Hematopoietic multipotent progenitor cell treated with erythropoietin and hydrocortisone succinate and interleukin-3 and kit ligand, for 15 days (in vitro differentiated cells): ENCODE results near the gene SQSTM1.
"Not testable (repeated sequence)": the region's sequence is repeated elsewhere in the genome, so short reads cannot be mapped to it uniquely, and the experiment has no call there.

Source experiments
- DNase-seq: peaks from one replicate; pipeline ENCODE4 v3.0.0-alpha.2; 2015; ENCODE audit warnings: low spot score

SQSTM1 gene

DNA sequence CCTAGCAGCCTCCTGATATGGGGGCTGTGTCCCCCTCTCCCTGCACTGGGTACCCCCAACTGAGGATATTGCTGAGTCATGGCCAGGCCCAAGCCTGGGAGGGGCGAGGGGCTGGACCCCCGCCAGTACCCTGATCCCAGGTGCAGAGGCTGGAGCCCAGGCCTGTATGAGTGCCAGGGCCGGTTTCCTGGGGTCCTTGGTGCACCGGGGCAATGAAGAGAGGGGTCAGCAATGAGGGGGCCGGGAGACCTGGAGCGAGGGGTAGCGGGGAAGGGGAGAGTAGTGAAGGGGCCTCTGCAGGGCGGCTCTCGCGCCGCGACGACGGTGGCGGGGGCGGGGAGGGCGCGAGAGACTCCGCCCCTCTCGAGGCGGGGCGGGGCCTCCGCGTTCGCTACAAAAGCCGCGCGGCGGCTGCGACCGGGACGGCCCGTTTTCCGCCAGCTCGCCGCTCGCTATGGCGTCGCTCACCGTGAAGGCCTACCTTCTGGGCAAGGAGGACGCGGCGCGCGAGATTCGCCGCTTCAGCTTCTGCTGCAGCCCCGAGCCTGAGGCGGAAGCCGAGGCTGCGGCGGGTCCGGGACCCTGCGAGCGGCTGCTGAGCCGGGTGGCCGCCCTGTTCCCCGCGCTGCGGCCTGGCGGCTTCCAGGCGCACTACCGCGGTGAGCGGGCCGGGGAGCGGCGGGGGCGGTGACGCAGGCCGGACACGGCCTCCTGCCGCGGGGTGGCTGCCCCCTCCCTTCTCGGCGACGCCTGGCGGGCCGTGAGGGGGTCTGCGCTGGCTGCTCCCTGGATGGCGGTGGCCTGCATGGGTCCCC, at the start of gene SQSTM1:
Gene SQSTM1 (plus strand): TSS at position 423 of the 815 bp plus-strand sequence. CDS start 32 bp downstream, at position 455.
- peak; percentile 85 for DNase-seq

DNA sequence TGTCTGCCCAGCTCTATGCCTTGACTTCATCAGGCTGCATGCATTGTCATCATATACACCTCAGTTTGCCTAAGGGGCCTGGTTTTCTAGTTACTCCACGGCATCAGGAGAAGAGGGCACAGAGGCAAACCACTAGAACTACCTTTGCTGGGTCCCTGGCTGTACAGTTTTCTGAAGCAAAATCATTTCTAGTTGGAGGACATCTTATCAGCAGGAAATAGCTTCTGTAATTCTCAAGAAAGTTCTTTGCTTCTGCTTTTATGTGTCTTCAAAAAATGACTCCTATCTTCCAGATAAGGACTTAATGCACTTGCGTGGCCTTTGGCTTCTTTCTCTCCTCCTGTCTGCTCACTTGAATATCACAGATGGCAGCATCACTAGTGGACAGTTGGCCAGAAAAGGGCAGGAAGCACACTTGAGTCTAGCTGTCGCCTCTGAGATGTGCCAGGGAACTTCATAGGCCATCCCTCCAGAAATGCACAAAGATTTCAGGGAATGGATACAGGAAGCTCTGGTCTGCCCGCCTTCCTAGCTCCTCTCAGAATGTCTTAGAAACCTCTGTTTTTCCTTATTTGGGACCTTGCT, 49.3 kb upstream of the SQSTM1 start:
- no peak for DNase-seq

DNA sequence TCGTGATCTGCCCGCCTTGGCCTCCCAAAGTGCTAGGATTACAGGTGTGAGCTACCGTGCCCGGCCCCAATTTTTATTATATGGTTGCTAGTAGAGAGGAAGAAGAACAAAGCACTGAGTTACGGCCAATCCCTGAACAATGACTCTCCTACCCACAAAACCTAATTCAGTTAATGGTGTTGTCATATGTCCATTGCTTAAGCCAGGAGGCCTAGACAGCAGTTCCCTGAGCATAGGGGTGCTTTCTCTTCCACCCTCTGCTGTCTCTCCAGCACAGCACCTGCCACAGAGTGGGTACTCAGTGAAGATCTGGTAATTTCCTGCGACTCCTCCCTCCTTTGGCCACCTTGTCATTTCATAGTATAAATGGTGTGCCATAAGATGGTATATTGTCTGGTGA, 48.4 kb upstream of the SQSTM1 start:
- DNase-seq: no peak

DNA sequence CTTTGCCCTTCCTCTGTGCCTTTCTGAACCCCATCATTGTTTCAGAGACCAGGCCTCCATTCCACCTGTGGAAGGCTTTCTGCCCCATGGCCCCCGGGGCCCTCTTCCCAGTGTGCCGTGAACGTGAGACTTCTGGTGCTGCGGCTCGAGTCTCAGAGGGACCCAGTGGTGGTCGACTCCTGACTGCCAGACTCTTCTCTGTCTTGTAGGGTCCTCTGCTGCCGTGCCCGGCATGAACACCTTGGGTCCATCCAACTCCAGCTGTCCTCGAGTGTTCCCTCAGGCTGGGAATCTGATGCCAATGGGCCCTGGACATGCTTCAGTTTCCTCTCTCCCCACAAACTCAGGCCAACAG, 47.0 kb upstream of the SQSTM1 start:
- no peak for DNase-seq

DNA sequence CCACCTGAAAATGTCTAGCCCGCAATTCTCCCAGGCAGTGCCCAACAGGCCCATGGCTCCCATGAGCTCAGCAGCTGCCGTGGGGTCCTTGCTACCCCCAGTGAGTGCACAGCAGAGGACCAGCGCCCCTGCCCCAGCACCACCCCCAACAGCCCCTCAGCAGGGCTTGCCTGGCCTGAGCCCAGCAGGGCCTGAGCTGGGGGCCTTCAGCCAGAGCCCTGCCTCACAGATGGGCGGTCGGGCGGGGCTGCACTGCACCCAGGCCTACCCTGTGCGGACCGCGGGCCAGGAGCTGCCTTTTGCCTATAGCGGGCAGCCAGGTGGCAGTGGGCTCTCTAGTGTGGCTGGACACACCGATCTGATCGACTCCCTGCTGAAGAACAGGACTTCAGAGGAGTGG, 46.3 kb upstream of the SQSTM1 start:
- DNase-seq: no peak

DNA sequence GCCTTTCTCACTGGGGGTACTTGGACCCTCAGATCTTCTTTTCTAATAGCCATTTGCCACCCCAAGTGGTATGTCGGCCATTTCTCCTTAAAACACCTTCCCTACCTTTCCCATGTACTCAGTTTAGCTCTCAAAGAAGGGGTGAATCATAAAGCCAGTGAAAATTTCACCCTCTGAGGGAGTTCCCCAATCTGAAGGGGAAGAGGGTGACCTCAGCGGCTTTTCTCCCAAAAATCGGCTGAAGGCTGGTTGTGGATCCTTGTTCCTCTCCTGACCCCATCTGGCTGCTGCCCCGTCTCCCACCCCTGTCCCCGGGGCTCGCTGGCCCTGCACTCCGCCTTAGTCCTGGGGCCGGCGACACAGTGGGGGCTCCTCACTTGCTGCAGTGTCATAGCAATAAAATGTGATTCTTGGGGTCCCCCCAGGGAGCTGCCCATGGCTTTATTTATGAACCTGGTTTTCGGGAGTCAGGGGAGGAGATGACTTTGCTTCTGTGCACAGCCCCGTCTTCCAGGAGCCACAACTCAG, 44.2 kb upstream of the SQSTM1 start:
- no peak for DNase-seq

DNA sequence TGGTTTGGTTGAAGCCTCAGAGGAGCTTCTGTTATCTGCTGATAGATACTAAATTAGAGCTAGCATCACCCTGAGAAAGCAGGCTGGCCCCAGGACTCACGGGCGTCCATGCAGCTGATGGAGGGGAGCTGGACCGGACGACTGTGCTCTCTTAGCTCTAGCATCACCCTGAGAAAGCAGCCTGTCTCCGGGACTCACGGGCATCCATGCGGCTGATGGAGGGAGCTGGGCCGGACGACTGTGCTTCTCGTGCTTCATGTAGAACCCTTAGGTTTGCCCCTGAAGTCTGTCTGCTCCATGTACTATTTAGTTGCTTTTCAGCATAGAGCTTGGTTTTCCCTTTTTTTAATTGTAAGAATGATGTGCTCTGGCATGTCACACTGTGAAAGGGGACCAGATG, 43.2 kb upstream of the SQSTM1 start:
- no peak for DNase-seq

DNA sequence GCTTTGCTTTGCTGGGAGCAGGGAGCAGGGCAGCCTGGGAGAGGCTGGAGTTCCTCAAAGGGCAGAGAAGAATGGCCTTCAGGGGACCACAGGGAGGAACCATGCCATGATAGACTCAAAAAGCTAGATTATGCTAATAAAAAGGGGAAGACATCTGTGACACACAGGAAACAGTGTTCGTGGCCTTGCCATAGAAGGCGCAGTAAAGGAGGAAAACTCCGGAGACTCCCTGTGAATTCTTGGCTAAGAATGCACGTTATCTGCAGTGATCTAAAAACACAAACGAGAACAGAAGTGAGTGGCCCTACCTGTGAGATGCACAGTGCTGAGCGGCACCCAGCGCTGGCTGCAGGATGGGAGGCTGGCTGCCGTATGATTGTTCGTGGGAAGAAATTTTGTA, 42.8 kb upstream of the SQSTM1 start:
- no peak for DNase-seq

DNA sequence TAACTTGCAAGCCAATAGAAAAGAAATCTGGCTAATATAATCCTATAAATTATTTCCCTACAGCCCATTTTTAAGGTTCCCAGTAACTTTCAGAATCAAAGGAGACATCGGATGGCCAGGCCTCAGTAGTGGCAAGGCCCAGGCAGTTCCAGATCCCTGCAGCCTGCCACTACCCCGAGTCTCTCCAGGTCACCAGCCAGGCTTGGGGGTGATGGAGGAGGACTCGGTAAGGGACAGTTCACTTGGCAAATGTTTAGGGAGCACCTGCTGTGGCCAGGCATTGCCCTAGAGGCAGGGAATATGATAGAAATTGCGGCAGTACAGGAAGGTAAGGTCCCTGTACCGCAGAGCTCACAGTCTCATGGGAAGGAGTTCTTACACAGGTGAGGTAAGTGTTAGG, 42.1 kb upstream of the SQSTM1 start:
- no peak for DNase-seq

DNA sequence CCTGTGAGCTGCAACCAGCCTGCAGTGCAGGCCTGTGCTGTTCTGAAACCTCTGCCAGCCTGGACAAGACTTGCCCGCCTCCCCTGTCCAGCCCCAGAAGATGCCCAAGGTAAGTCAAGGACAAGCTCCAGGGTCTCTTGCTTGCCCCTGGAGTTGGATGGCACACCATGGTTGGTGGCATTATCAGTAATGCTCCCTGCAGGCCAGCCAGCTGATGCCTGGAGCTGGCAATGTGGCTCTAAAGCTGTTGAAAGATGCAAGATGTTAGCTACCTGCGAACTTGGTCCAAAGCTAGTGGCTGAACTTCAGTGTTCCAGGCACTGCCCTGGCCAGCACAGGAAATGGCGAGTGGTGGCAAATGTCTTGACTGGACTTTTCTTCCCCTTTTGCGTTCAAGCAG, 40.9 kb upstream of the SQSTM1 start:
- no peak for DNase-seq

DNA sequence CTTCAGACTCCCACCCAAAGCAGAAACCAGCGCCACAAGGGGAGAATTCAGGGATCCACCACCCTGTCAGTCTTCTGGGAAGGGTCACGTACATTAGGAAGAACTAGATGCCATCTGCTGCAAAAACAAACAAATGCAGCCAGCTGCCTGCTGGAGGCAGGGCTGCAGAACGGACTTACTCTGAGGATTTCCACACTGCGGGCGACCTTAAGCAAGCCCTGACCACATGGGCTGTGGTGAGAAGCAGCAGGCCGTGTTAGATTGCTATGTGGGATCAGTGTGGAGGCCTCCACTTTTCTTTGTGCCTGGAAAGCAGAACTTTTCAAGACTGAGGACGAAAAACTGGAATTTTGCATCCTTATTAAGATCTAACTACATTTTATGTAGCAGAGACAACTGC, 40.3 kb upstream of the SQSTM1 start:
- DNase-seq: no peak

DNA sequence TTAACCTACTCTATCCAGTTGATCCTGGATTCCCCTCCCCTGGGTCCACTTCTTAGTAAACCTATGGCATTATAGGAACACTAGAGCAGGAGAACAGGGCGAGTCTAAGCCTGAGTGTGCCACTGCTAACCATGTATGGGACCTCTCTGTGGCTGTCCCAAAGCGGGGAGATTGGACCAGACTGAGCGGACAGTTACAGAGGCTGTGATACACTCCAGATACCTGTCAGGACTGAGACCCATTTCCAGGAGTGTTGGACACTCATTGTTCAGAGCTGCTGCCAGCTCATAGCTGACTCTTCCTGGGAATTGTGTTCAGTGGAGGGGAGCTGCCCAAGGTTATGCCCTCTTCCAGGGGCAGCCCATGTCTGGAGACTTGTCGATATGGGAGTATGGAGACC, 38.9 kb upstream of the SQSTM1 start:
- no peak for DNase-seq

DNA sequence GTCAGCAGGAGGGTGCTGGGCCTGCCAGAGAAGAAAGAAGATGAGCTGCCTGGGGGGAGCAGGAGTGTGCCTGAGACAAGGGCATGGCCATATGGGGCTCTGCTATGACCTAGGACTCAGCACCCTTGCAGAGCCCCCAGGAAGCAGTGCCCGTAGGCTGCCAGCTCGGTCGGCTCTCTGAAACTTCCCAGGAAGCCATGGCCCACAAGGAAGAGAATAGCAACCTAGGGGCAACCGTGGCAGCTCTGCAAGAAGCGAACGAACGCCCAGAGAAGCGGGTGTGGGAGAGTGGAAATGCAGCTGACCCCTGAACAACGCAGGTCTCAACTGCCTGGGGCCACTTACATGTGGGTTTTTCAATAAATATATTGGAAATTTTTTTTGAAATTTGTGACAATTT, 37.6 kb upstream of the SQSTM1 start:
- no peak for DNase-seq

DNA sequence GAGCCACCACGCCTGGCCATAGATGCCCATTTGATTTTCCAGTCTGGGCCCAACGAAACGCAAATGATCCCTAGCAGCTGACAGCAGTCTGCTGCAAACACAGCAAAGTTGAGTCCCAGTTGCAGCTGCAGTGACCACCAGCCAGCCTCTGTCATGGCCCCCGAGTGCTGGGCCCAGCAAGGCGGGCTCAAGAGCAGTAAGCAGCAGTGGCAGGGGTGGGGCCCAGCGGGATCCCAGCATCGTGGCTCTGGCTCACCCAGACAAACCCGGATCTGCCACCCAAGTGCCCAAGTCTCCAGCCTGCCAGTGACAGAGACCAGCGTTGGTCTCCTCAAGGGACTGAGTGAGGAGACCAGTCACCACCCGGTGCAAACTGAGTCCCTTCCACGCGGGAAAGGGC, 33.8 kb upstream of the SQSTM1 start:
- DNase-seq: no peak

DNA sequence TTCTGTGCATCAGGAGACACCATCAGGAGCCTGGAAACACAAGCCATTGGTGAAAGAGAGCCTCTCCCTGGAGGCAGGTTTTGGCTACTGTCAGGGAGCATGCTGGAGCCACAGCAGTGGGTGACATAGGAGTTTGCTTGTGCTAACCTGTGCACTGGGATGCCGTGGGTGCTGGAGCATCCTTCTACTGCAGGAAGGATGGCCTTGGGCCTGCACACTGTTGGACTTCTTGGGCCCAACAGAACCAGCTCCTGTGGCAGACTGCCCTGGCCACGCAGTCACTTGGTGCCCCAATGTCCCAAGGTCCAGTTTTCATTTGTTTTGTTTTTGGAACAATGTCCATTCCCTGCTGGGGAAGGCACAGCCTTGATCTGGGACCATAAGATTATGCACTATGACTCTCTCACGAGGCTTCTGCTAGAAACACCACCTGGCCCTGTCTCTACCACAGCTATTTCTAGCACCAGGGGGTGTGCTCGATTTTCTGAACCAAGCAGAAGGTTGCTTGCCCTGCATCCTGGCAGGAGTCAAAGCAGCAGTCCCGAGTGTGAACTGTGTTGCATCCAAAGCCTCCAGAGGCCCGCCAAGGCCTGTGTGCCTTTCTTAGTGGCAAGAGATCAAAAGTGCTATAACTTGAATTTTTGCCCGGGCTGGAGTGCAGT, 32.4 kb upstream of the SQSTM1 start:
- DNase-seq: no peak

DNA sequence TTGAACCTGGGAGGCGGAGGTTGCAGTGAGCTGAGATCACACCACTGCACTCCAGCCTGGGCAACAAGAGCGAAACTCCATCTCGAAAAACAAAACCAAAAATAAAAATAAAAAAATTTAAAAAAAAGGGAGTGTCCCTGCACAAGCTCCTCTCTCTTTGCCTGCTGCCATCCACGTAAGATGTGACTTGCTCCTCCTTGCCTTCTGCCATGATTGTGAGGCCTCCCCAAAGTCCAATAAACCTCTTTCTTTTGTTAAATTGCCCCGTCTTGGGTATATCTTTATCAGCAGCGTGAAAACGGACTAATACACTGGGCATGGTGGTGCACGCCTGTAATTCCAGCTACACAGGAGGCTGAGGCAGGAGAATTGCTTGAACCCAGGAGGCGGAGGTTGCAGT, 31.4 kb upstream of the SQSTM1 start:
- not testable (repeated sequence) for DNase-seq

DNA sequence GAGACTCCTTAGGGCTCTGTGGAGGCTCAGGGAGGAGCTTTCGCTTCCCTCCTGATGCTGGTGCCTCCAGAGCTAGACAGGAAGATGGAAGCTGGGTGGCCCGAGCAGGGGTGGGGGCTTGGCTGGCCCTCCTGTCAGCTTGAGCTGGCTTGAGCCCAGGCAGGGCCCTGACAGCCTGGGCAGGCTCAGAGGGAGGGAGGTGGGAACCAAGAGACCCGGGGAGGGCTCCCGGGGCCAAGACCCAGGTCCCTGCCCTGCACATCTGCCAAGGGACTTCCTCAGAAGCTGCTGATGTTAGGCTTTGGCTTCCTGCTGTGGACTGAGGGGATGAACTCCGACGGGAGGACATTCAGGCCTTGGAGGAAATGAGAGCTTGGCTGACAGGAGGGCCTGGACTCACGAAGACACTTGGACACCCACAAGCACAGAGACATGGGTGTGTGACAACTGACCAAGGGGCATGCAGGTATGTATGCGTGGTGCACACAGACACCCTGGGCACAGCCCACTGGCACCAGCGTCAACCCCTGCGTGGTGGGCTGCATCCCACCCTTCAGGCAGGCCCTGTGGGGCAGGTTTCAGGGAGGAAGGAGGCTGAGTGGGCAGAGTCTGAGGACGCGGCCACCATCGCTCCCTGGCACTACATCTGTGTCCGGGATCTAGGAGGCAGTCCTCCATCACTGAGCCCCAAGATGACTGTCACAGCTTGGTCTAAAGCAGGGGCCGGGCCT, 28.7 kb upstream of the SQSTM1 start:
- no peak for DNase-seq

DNA sequence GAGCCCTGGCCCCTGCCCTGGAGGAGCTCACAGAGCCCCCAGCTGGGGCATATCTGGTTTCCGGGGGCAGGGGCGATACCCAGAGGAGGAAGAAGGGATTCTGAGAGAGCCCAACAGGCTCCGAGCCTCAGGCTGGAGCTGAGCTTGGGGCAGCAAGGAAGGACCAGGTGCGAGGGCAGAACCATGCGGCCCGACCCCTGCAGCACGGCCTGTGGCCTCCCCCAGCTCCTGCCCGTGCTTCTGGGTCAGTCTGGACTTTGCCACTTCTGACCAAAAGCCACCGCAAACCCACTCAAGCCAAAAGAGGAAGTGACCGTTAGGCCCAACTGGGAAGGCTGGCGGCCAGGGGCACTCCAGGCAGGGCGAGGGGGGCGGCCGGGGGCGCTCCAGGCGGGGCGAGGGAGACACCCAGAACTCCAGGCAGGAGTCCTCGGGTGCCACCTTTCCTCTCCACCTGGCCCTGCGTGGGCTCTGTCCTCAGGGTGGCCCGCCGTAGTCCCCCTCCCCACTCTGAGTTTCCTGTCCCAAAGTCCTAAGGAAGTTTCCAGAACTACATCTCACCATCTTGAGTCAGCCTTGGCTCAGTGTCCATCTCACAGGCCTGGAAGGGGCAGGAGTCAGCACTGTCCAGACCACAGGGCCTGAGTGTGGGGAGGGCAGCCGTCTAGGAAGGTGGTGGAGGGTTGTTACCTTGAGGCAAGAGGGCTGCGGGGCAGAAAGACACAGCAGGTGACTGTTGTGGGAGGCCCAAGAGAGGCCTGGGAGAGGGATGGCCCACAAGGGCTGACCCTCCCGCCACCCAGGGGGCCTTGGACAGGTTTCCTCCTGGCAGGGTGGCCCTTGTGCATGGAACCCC, 27.9 kb upstream of the SQSTM1 start:
- no peak for DNase-seq

DNA sequence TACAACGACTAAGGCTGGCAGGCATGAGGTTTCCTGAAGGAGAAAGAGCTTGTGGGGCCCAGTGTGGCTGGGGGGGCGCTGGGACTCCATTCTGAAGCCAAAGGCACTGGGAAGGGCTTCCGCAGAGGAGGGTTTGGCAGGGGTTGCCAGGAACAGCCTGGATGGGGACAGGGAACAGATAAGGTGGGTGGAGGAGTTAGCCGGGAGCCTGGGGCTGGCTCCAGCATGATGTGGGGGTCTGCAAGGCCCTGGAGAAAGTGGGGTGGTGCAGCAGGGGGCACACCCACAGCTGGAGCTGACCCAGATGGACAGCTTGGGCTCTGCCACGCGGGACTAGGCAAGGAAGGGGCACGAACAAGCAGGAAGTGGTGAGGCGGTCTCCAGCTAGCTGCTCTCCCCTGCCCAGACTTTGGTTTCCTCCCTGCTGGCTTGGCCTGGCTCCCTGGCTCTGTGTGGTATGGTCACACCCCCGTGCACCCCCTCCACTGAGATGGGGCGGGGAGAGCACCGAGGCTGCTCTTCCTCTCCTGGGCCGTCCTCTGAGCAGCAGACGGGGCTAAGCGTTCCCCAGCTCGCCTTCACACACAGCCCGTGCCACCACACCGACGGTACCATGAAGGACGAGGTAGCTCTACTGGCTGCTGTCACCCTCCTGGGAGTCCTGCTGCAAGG, 27.1 kb upstream of the SQSTM1 start, which contains the start of gene LTC4S:
Gene LTC4S (plus strand): TSS at position 519 of the 672 bp plus-strand sequence. CDS start 95 bp downstream, at position 614.
- DNase-seq: no peak

DNA sequence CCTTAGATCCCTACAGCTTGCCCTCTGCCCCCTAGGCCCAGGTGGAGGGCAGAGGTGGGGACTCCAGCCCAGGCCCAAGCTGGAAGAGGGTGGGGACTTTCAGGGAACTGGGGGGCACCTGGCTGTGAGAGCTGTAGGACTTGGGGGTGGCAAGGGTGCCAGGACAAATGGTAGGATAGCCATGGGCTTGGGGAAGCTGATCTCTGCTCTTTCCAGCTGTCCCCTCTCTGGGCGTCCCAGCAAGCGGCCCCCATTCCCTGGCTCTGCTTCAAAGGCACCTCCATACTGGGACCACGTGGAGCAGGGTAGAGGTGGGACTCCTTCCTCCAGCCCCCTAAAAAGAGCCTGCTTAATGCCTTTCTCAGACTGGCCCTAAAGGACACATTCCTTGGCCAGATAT, 26.5 kb upstream of the SQSTM1 start:
- no peak for DNase-seq

DNA sequence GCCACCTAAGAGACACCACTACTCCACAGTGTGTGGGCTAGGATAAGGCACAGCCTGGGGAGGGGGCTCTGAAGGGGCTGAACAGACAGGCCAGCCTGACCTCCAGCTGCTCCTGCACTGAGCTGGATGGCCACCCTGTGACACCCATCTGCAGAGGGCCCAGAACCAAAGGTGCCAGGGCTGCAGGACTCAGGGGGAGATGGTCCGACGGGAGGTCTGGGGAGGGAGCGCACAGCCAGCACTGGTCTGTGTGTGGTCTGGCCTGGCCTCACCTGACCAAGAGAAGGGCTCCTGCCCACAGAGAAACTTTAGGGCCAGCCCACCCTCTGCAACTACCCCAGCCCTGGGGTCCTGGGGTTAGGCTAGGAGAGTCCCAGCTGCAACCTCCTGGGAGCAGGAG, 26.1 kb upstream of the SQSTM1 start:
- no peak for DNase-seq
